Upper lobe of left lung (tissue), 6 donors: ENCODE measurements around the gene RAD51AP2. TPM values are rescaled to one million over a fixed set of nuclear protein-coding genes. Genes with fewer than 3 reads are reported as not detected.

Experiments used
- ATAC-seq, 2 donors: fragments of 200-7000 bp; cut with Tn5 transposase; one replicate each; pipeline ENCODE4 v1.9.1; 2022; ENCODE audit warnings: mild to moderate bottlenecking in 2 of 2, moderate library complexity in 2 of 2; ENCODE audit not compliant: low FRiP score in 2 of 2
- DNase-seq, 2 donors: peaks; one replicate each; pipeline ENCODE4 v3.0.0-alpha.2; 2019 to 2020
- H3K27ac ChIP-seq, 4 donors: fragments of 200-600 bp; sonication (generic); one replicate each; pipeline ENCODE4 v1.5.1; 2016 to 2019
- H3K27me3 ChIP-seq, 4 donors: fragments of 200-600 bp; sonication (generic); one replicate each; pipeline ENCODE4 v1.5.1; 2017 to 2019
- H3K36me3 ChIP-seq, 4 donors: fragments of 200-600 bp; sonication (generic); one replicate each; pipeline ENCODE4 v1.5.1; 2016 to 2019
- H3K4me1 ChIP-seq, 4 donors: fragments of 200-600 bp; sonication (generic); one replicate each; pipeline ENCODE4 v1.5.1; 2018 to 2019
- H3K4me3 ChIP-seq, 4 donors: fragments of 200-600 bp; sonication (generic); one replicate each; pipeline ENCODE4 v1.5.1; 2017 to 2019; ENCODE audit warnings: mild to moderate bottlenecking in 2 of 4, moderate library complexity in 1 of 4
- H3K9me3 ChIP-seq, 4 donors: fragments of 200-600 bp; sonication (generic); one replicate each; pipeline ENCODE4 v1.5.1; 2018 to 2019
- CTCF ChIP-seq, 6 experiments: fragments of 450-650 bp in 4 of 6; fragments of 200-600 bp in 2 of 6; sonication (generic) in 2 of 6; IDR thresholded peaks; one replicate each; pipeline ENCODE4 v1.5.1; 2016 to 2019; ENCODE audit warnings: antibody characterized with exemption in 6 of 6
- EP300 ChIP-seq, 4 donors: sonication (generic); formaldehyde crosslinking; IDR thresholded peaks; one replicate each; pipeline ENCODE4 v1.5.1; 2017; ENCODE audit warnings: antibody characterized with exemption in 4 of 4, control low read depth in 2 of 4
- POLR2A ChIP-seq, 4 donors: fragments of 450-650 bp; IDR thresholded peaks; one replicate each; pipeline ENCODE4 v1.5.1; 2016 to 2017; ENCODE audit warnings: antibody characterized with exemption in 4 of 4, mild to moderate bottlenecking in 2 of 4
- POLR2AphosphoS5 ChIP-seq, 2 donors: sonication (generic); formaldehyde crosslinking; IDR thresholded peaks; one replicate each; pipeline ENCODE4 v1.5.1; 2017; ENCODE audit warnings: antibody characterized with exemption in 2 of 2
- WGBS, 2 donors: methylation state at CpG; one replicate each; pipeline ENCODE4 v1.1.5; 2017 to 2018; 5-methylcytosine and 5-hydroxymethylcytosine counted together
- total RNA-seq, 6 donors: library from RNA; depleted of rRNA in 4 of 6; stranded (reverse); fragments of >200 nt in 4 of 6; gene quantifications; one replicate each; pipeline versions ENCODE4 v1.1.0 to v1.2.1, GENCODE V29; 2016 to 2021
- donor health status: DM: no; HTN: no; CAD: no; lungs with moderate emphysema.
- donor health status: DM: no; HTN: yes; CAD: no; lungs with severe emphysema.

Gene RAD51AP2
- total RNA-seq, 6 donors from 2014 or later, result 0.06 TPM; not detected in 5

- DNase-seq, result no peak
- H3K27ac ChIP-seq, result no peak overlapping the region
- no peak for TF ChIP-seq EP300 (IDR thresholded peaks at IDR 0.05)
- no peak for TF ChIP-seq CTCF (IDR thresholded peaks at IDR 0.05)
- TF ChIP-seq POLR2AphosphoS5 (IDR thresholded peaks at IDR 0.05), result no peak
- no peak for TF ChIP-seq POLR2A (IDR thresholded peaks at IDR 0.05)
- H3K27me3 ChIP-seq, result no peaks in the 10 kb centered on the region
- no peak overlapping the region for H3K4me3 ChIP-seq
- ATAC-seq, result no peak
- H3K36me3 ChIP-seq, result no peaks in the 10 kb centered on the region
- WGBS, 2 donors, result 70 to 79% methylated on average over 2 of the region's 2 CpGs
- H3K9me3 ChIP-seq, result no peaks in the 10 kb centered on the region
- H3K4me1 ChIP-seq, result no peaks in the 10 kb centered on the region
Observed at GRCh38 chr2:17476830-17477229, 41.4 kb downstream of the RAD51AP2 start.

- Histone ChIP-seq H3K27ac (no peak overlapping the region), H3K36me3 (no peaks in the 10 kb centered on the region), H3K9me3 (no peaks in the 10 kb centered on the region), H3K4me1 (no peaks in the 10 kb centered on the region), H3K4me3 (no peak overlapping the region), H3K27me3 (no peaks in the 10 kb centered on the region)
- no peak for DNase-seq
- WGBS, 2 donors, result 69 to 83% methylated on average over 2 of the region's 2 CpGs
- ATAC-seq, result no peak
- TF ChIP-seq CTCF (IDR thresholded peaks at IDR 0.05) (no peak), POLR2AphosphoS5 (IDR thresholded peaks at IDR 0.05) (no peak), EP300 (IDR thresholded peaks at IDR 0.05) (no peak), POLR2A (IDR thresholded peaks at IDR 0.05) (no peak)
Observed at GRCh38 chr2:17476064-17476463, 42.2 kb downstream of the RAD51AP2 start.

- WGBS, 2 donors, result 54 to 58% methylated on average over 1 of the region's 1 CpG
- Histone ChIP-seq H3K4me1 (no peaks in the 10 kb centered on the region), H3K27ac (no peak overlapping the region), H3K27me3 (no peaks in the 10 kb centered on the region), H3K4me3 (no peak overlapping the region), H3K36me3 (no peaks in the 10 kb centered on the region), H3K9me3 (peaks cover 0 to 4% (median 2%) of the 10 kb centered on the region in 4 donors)
- DNase-seq (no peak), ATAC-seq (no peak)
- TF ChIP-seq CTCF (IDR thresholded peaks at IDR 0.05) (no peak), EP300 (IDR thresholded peaks at IDR 0.05) (no peak), POLR2A (IDR thresholded peaks at IDR 0.05) (no peak), POLR2AphosphoS5 (IDR thresholded peaks at IDR 0.05) (no peak)
Observed at GRCh38 chr2:17475286-17475685, 43.0 kb downstream of the RAD51AP2 start.

GRCh38 chr2:17471979-17472378 lies 46.3 kb downstream of the RAD51AP2 start:
- ATAC-seq (no peak), DNase-seq (no peak)
- TF ChIP-seq POLR2AphosphoS5 (IDR thresholded peaks at IDR 0.05), result no peak
- no peak for TF ChIP-seq CTCF (IDR thresholded peaks at IDR 0.05)
- peaks cover 0 to 10% (median 5%) of the 10 kb centered on the region in 4 donors for H3K9me3 ChIP-seq
- no peak overlapping the region for H3K4me3 ChIP-seq
- no peak overlapping the region for H3K27ac ChIP-seq
- H3K27me3 ChIP-seq, result no peaks in the 10 kb centered on the region
- H3K36me3 ChIP-seq, result no peaks in the 10 kb centered on the region
- no peaks in the 10 kb centered on the region for H3K4me1 ChIP-seq

GRCh38 chr2:17470855-17471641 lies 47.2 kb downstream of the RAD51AP2 start:
- ATAC-seq, result no peak
- no peaks in the 10 kb centered on the region for H3K27me3 ChIP-seq
- H3K27ac ChIP-seq, result no peak overlapping the region
- no peak for TF ChIP-seq CTCF (IDR thresholded peaks at IDR 0.05)
- no peak for TF ChIP-seq POLR2AphosphoS5 (IDR thresholded peaks at IDR 0.05)
- TF ChIP-seq POLR2A (IDR thresholded peaks at IDR 0.05), result no peak
- TF ChIP-seq EP300 (IDR thresholded peaks at IDR 0.05), result no peak
- no peaks in the 10 kb centered on the region for H3K4me1 ChIP-seq
- 72 to 81% methylated on average over 6 of the region's 6 CpGs for WGBS, 2 donors
- no peak overlapping the region for H3K4me3 ChIP-seq
- no peaks in the 10 kb centered on the region for H3K36me3 ChIP-seq
- no peak for DNase-seq
- H3K9me3 ChIP-seq, result peaks cover 0 to 10% (median 5%) of the 10 kb centered on the region in 4 donors
